H9 (cell line): ENCODE results near the gene B3GAT3. TPM values are rescaled to one million over a fixed set of nuclear protein-coding genes. Genes with fewer than 3 reads are reported as not detected.

Source experiments
- DNase-seq: peaks from one replicate; pipeline ENCODE4 v3.0.0-alpha.2; 2017
- H2AFZ ChIP-seq: one replicate; pipeline ENCODE4 v1.6.1; 2013; ENCODE audit warnings: mild to moderate bottlenecking, low read length, control low read depth, moderate library complexity
- H2AK5ac ChIP-seq: 2 replicates; pipeline ENCODE4 v1.6.1; 2013; ENCODE audit warnings: low read length, control low read depth, mixed read lengths; ENCODE audit not compliant: insufficient read length
- H2BK120ac ChIP-seq: one replicate; pipeline ENCODE4 v1.6.1; 2013; ENCODE audit warnings: low read depth, mild to moderate bottlenecking, low read length, control low read depth, inconsistent platforms; ENCODE audit not compliant: poor library complexity, severe bottlenecking
- H2BK12ac ChIP-seq: 2 replicates; pipeline ENCODE4 v1.6.1; 2013; ENCODE audit warnings: low read length, control low read depth, mixed read lengths, low read depth; ENCODE audit not compliant: insufficient read length
- H2BK15ac ChIP-seq: 2 replicates; pipeline ENCODE4 v1.6.1; 2013; ENCODE audit warnings: low read depth, low read length, control low read depth
- H2BK20ac ChIP-seq: one replicate; pipeline ENCODE4 v1.6.1; 2013; ENCODE audit warnings: low read depth, mild to moderate bottlenecking, low read length, control low read depth, inconsistent platforms; ENCODE audit not compliant: poor library complexity, severe bottlenecking
- H2BK5ac ChIP-seq: 2 replicates; pipeline ENCODE4 v1.6.1; 2013; ENCODE audit warnings: low read length, control low read depth, mixed read lengths; ENCODE audit not compliant: insufficient read length
- H3K14ac ChIP-seq: 2 replicates; pipeline ENCODE4 v1.6.1; 2013; ENCODE audit warnings: low read length, control low read depth; ENCODE audit not compliant: insufficient read depth
- H3K18ac ChIP-seq: 2 replicates; pipeline ENCODE4 v1.6.1; 2013; ENCODE audit warnings: low read depth, mild to moderate bottlenecking, mixed read lengths, low read length, control low read depth; ENCODE audit not compliant: insufficient read length
- H3K23ac ChIP-seq: 2 replicates; pipeline ENCODE4 v1.6.1; 2013; ENCODE audit warnings: low read length, control low read depth, mixed read lengths, low read depth; ENCODE audit not compliant: insufficient read length
- H3K23me2 ChIP-seq: 2 replicates; pipeline ENCODE4 v1.6.1; 2013; ENCODE audit warnings: low read depth, mild to moderate bottlenecking, mixed read lengths, low read length, control low read depth; ENCODE audit not compliant: insufficient read length, poor library complexity, severe bottlenecking
- H3K27ac ChIP-seq: 2 replicates; pipeline ENCODE4 v1.5.1; 2013; ENCODE audit warnings: low read length, control low read depth, mixed read lengths, low read depth; ENCODE audit not compliant: insufficient read length
- H3K27me3 ChIP-seq: 2 replicates; pipeline ENCODE4 v1.6.1; 2013; ENCODE audit warnings: low read length, control low read depth, inconsistent platforms; ENCODE audit not compliant: insufficient read depth
- H3K4ac ChIP-seq: 2 replicates; pipeline ENCODE4 v1.6.1; 2013; ENCODE audit warnings: low read depth, mild to moderate bottlenecking, control low read depth, inconsistent platforms, low read length, moderate library complexity
- H3K4me1 ChIP-seq: 2 replicates; pipeline ENCODE4 v1.6.1; 2013; ENCODE audit warnings: low read length, control low read depth, inconsistent platforms; ENCODE audit not compliant: insufficient read depth
- H3K4me2 ChIP-seq: 2 replicates; pipeline ENCODE4 v1.6.1; 2013; ENCODE audit warnings: low read length, control low read depth, mixed read lengths; ENCODE audit not compliant: insufficient read length, insufficient read depth
- H3K56ac ChIP-seq: 2 replicates; pipeline ENCODE4 v1.6.1; 2013; ENCODE audit warnings: low read depth, mild to moderate bottlenecking, mixed read lengths, low read length, control low read depth; ENCODE audit not compliant: insufficient read length
- H3K79me1 ChIP-seq: 2 replicates; pipeline ENCODE4 v1.6.1; 2013; ENCODE audit warnings: low read depth, mild to moderate bottlenecking, moderate library complexity, low read length, control low read depth, inconsistent platforms; ENCODE audit not compliant: insufficient read depth, poor library complexity, severe bottlenecking
- H3K79me2 ChIP-seq: 2 replicates; pipeline ENCODE4 v1.6.1; 2013; ENCODE audit warnings: low read length, control low read depth, inconsistent platforms; ENCODE audit not compliant: insufficient read depth
- H3K9ac ChIP-seq: 2 replicates; pipeline ENCODE4 v1.6.1; 2013; ENCODE audit warnings: low read length, control low read depth, mixed read lengths; ENCODE audit not compliant: insufficient read length; ENCODE audit errors: extremely low read depth
- H3K9me3 ChIP-seq: one replicate; pipeline ENCODE4 v1.6.1; 2013; ENCODE audit warnings: low read depth, low read length, inconsistent platforms; ENCODE audit not compliant: control insufficient read depth
- H3T11ph ChIP-seq: one replicate; pipeline ENCODE4 v1.6.1; 2013; ENCODE audit warnings: mild to moderate bottlenecking, low read length, control low read depth, inconsistent platforms
- H4K20me1 ChIP-seq: one replicate; pipeline ENCODE4 v1.6.1; 2013; ENCODE audit not compliant: control insufficient read depth, insufficient read length, insufficient read depth
- H4K5ac ChIP-seq: 2 replicates; pipeline ENCODE4 v1.6.1; 2013; ENCODE audit warnings: low read depth, mild to moderate bottlenecking, mixed read lengths, low read length, control low read depth; ENCODE audit not compliant: insufficient read length
- H4K8ac ChIP-seq: replicated peaks from 2 replicates; pipeline ENCODE4 v1.6.1; 2013; ENCODE audit warnings: low read length, control low read depth, mixed read lengths, low read depth; ENCODE audit not compliant: insufficient read length
- H4K91ac ChIP-seq: 2 replicates; pipeline ENCODE4 v1.6.1; 2013; ENCODE audit warnings: low read depth, mild to moderate bottlenecking, moderate library complexity, mixed read lengths, low read length, control low read depth; ENCODE audit not compliant: insufficient read length
- H3K27ac Mint-ChIP-seq, 3 experiments: 2 replicates in 2 of 3; 3 replicates in 1 of 3; pipeline ENCODE4 v1.8.0; 2020 to 2021; ENCODE audit warnings: mixed read lengths in 3 of 3, mild to moderate bottlenecking in 1 of 3, moderate library complexity in 1 of 3
- H3K27me3 Mint-ChIP-seq: 2 replicates; pipeline ENCODE4 v1.8.0; 2021; ENCODE audit warnings: low read depth, mild to moderate bottlenecking, moderate library complexity, mixed read lengths
- H3K36me3 Mint-ChIP-seq, 3 experiments: 2 replicates in 2 of 3; 3 replicates in 1 of 3; pipeline ENCODE4 v1.8.0; 2020 to 2021; ENCODE audit warnings: low read depth in 3 of 3, mixed read lengths in 3 of 3; ENCODE audit not compliant: insufficient read depth in 1 of 3
- H3K4me1 Mint-ChIP-seq, 2 experiments: 2 replicates each; pipeline ENCODE4 v1.8.0; 2020; ENCODE audit warnings: mixed read lengths in 2 of 2
- H3K4me3 Mint-ChIP-seq, 2 experiments: 2 replicates in 1 of 2; 3 replicates in 1 of 2; pipeline ENCODE4 v1.8.0; 2020 to 2021; ENCODE audit warnings: mild to moderate bottlenecking in 2 of 2, mixed read lengths in 2 of 2, moderate library complexity in 1 of 2
- H3K9me3 Mint-ChIP-seq, 2 experiments: 2 replicates in 1 of 2; 3 replicates in 1 of 2; pipeline ENCODE4 v1.8.0; 2020; ENCODE audit warnings: mild to moderate bottlenecking in 2 of 2, mixed read lengths in 2 of 2, moderate library complexity in 1 of 2
- WGBS: extraction: QIAGEN DNeasy Blood & Tissue Kit; methylation state at CpG from one replicate; pipeline ENCODE4 v1.1.7; 2013; ENCODE audit warnings: missing lambda C conversion rate, low lambda C conversion rate, mixed read lengths; ENCODE audit not compliant: insufficient read length; ENCODE audit errors: extremely low coverage; 5-methylcytosine and 5-hydroxymethylcytosine counted together
- total RNA-seq: library from RNA; stranded (reverse); gene quantifications from 2 replicates; pipeline ENCODE4 v1.2.1, GENCODE V29; 2021
- TF ChIP-seq, protein P1 (sequence below): fragments of 200-600 bp; sonication (generic); conservative IDR thresholded peaks from 3 replicates; pipeline ENCODE4 v1.8.0; 2021; ENCODE audit warnings: antibody characterized with exemption, mild to moderate bottlenecking

B3GAT3 gene
- total RNA-seq, 1 experiment from 2014 or later = 30.8 TPM

DNA sequence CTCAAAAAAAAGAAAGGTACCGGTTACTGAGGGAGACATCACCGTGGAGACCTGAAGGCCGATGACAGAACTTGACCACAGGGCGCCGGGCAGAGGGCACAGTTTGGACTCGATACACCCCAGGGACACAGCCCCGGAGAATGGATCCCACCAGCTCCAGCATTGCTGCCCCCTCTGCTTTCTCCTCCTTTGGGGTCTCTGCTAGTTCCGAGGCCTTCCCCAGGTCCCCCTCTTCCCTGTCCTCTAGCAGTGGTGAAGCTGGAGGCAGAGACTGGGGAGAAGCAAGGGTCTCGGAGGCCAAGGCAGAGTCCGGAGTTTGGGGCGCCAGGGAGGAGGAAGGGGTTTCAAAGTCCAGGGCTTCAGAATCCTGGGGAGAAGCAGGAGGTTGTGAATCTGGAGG lies 43.2 kb downstream of the B3GAT3 start:
- H3T11ph ChIP-seq = no peak overlapping the region
- no peaks in the 10 kb centered on the region for H3K79me1 ChIP-seq
- no peak overlapping the region for H2BK20ac ChIP-seq
- no peaks in the 10 kb centered on the region for H3K27me3 ChIP-seq
- no peak overlapping the region for H2BK5ac ChIP-seq
- no peak overlapping the region for H2BK12ac ChIP-seq
- H3K18ac ChIP-seq = no peak overlapping the region
- no peak for DNase-seq
- H3K4me2 ChIP-seq = no peak overlapping the region
- no peaks in the 10 kb centered on the region for H3K79me2 ChIP-seq
- Mint-ChIP-seq H3K4me1 (peaks cover 11% of the 10 kb centered on the region in 2 experiments), H3K9me3 (no peaks in the 10 kb centered on the region), H3K27me3 (no peaks in the 10 kb centered on the region), H3K27ac (no peak overlapping the region; a peak in 1 of 7 replicates), H3K4me3 (no peak overlapping the region), H3K36me3 (peaks cover 6 to 50% (median 40%) of the 10 kb centered on the region in 3 experiments)
- H4K20me1 ChIP-seq = no peaks in the 10 kb centered on the region
- no peak overlapping the region for H3K14ac ChIP-seq
- H3K27ac ChIP-seq = no peak overlapping the region
- TF ChIP-seq, protein P1, sequence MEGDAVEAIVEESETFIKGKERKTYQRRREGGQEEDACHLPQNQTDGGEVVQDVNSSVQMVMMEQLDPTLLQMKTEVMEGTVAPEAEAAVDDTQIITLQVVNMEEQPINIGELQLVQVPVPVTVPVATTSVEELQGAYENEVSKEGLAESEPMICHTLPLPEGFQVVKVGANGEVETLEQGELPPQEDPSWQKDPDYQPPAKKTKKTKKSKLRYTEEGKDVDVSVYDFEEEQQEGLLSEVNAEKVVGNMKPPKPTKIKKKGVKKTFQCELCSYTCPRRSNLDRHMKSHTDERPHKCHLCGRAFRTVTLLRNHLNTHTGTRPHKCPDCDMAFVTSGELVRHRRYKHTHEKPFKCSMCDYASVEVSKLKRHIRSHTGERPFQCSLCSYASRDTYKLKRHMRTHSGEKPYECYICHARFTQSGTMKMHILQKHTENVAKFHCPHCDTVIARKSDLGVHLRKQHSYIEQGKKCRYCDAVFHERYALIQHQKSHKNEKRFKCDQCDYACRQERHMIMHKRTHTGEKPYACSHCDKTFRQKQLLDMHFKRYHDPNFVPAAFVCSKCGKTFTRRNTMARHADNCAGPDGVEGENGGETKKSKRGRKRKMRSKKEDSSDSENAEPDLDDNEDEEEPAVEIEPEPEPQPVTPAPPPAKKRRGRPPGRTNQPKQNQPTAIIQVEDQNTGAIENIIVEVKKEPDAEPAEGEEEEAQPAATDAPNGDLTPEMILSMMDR = no peak
- H3K9ac ChIP-seq = no peak overlapping the region
- WGBS = no CpG with 5 or more reads among the region's 11 CpGs
- no peak overlapping the region for H3K23ac ChIP-seq
- H4K5ac ChIP-seq = no peak overlapping the region
- H3K23me2 ChIP-seq = peaks cover 8% of the 10 kb centered on the region
- no peak overlapping the region for H2BK120ac ChIP-seq
- no peak overlapping the region for H2BK15ac ChIP-seq
- H3K4me1 ChIP-seq = no peaks in the 10 kb centered on the region
- no peak overlapping the region for H4K91ac ChIP-seq
- no peaks in the 10 kb centered on the region for H3K9me3 ChIP-seq
- H4K8ac ChIP-seq = no peak overlapping the region
- H3K56ac ChIP-seq = no peak overlapping the region
- no peak overlapping the region for H3K4ac ChIP-seq
- H2AK5ac ChIP-seq = no peak overlapping the region
- H2AFZ ChIP-seq = no peak overlapping the region
